PC-3 (cell line): ENCODE measurements around the gene ZNF469. TPM values are rescaled to one million over a fixed set of nuclear protein-coding genes. Genes with fewer than 3 reads are reported as not detected.

Experiments used
- ATAC-seq: fragments of 200-7000 bp; cut with Tn5 transposase; 2 replicates; pipeline ENCODE4 v1.9.1; 2020; ENCODE audit warnings: mild to moderate bottlenecking, moderate library complexity
- BruUV-seq: library from RNA; stranded (reverse); fragments of 400-500 nt; replicated peaks from 2 replicates; lab custom pipeline; 2021; lab: Mats Ljungman, UMichigan
- CTCF ChIA-PET: fragments of 300-600 bp; sonication (Branson Sonifier 250); formaldehyde crosslinking; loops from one replicate; lab custom pipeline; 2022; ENCODE audit warnings: antibody characterized with exemption; lab: Charles Lee
- POLR2A ChIA-PET: fragments of 300-600 bp; sonication (Branson Sonifier 250); formaldehyde crosslinking; loops from one replicate; lab custom pipeline; 2022; ENCODE audit warnings: antibody characterized with exemption; ENCODE audit not compliant: unreplicated experiment; lab: Charles Lee
- DNase-seq: peaks from one replicate; pipeline ENCODE4 v3.0.0-alpha.2; 2015
- H2AFZ ChIP-seq: fragments of 300-600 bp; sonication (generic); 2 replicates; pipeline ENCODE4 v1.6.0; 2016; ENCODE audit warnings: antibody characterized with exemption, low read length
- H3F3A ChIP-seq: fragments of 300-600 bp; sonication (generic); one replicate; pipeline ENCODE4 v1.6.0; 2017; ENCODE audit warnings: antibody characterized with exemption, low read length, control low read depth, mild to moderate bottlenecking; ENCODE audit not compliant: unreplicated experiment
- H3K27ac ChIP-seq: fragments of 300-600 bp; sonication (generic); 2 replicates; pipeline ENCODE4 v1.5.1; 2016; ENCODE audit warnings: mild to moderate bottlenecking, low read length
- H3K27me3 ChIP-seq: fragments of 300-600 bp; sonication (generic); 2 replicates; pipeline ENCODE4 v1.6.1; 2016; ENCODE audit warnings: low read length, mixed read lengths
- H3K36me3 ChIP-seq: fragments of 300-600 bp; sonication (generic); 2 replicates; pipeline ENCODE4 v1.6.1; 2016; ENCODE audit warnings: low read depth, mixed run types, low read length, mixed read lengths
- H3K4me1 ChIP-seq: fragments of 300-600 bp; sonication (generic); 2 replicates; pipeline ENCODE4 v1.5.1; 2016; ENCODE audit warnings: low read length; ENCODE audit not compliant: insufficient read depth
- H3K4me2 ChIP-seq: fragments of 300-600 bp; sonication (generic); 2 replicates; pipeline ENCODE4 v1.6.0; 2016; ENCODE audit warnings: low read length
- H3K4me3 ChIP-seq: fragments of 300-600 bp; sonication (generic); 2 replicates; pipeline ENCODE4 v1.5.1; 2016; ENCODE audit warnings: mild to moderate bottlenecking, low read length, mixed read lengths
- H3K79me2 ChIP-seq: fragments of 300-600 bp; sonication (generic); 2 replicates; pipeline ENCODE4 v1.6.1; 2017; ENCODE audit warnings: low read length, mixed read lengths
- H3K9ac ChIP-seq: fragments of 300-600 bp; sonication (generic); 2 replicates; pipeline ENCODE4 v1.6.0; 2016; ENCODE audit warnings: mild to moderate bottlenecking, low read length
- H3K9me2 ChIP-seq: fragments of 300-600 bp; sonication (generic); replicated peaks from 2 replicates; pipeline ENCODE4 v1.6.1; 2016; ENCODE audit warnings: mixed run types, low read length, mixed read lengths
- H3K9me3 ChIP-seq: fragments of 300-600 bp; sonication (generic); 2 replicates; pipeline ENCODE4 v1.6.1; 2016; ENCODE audit warnings: low read length, mixed read lengths
- H4K20me1 ChIP-seq: fragments of 300-600 bp; sonication (generic); 2 replicates; pipeline ENCODE4 v1.6.1; 2016; ENCODE audit warnings: low read length, mixed read lengths
- EZH2 ChIP-seq: fragments of 300-600 bp; sonication (generic); IDR thresholded peaks from one replicate; pipeline ENCODE4 v1.6.1; 2017; ENCODE audit warnings: antibody characterized with exemption, mild to moderate bottlenecking, low read length; ENCODE audit not compliant: unreplicated experiment
- EZH2phosphoT487 ChIP-seq: fragments of 300-600 bp; sonication (generic); IDR thresholded peaks from 2 replicates; pipeline ENCODE4 v1.6.1; 2018; ENCODE audit warnings: mild to moderate bottlenecking, antibody characterized with exemption, low read length, borderline replicate concordance
- intact Hi-C: fragments of 100-400 bp; cut with micrococcal nuclease; formaldehyde crosslinking; loops from 2 replicates; pipeline ENCODE4 v1.9.0; 2023
- total RNA-seq: library from RNA; depleted of rRNA; stranded (reverse); fragments of >200 nt; gene quantifications from 2 replicates; pipeline ENCODE4 v1.2.3, GENCODE V29; 2014
- TF ChIP-seq, protein P1 (sequence below): fragments of 300-600 bp; sonication (generic); conservative IDR thresholded peaks from 2 replicates; pipeline ENCODE4 v1.5.1; 2017; ENCODE audit warnings: antibody characterized with exemption, low read depth, mild to moderate bottlenecking, low read length

The ZNF469 gene
- total RNA-seq, 1 experiment from 2014 or later, result 3.1 TPM

- POLR2A ChIA-PET, result no interaction called here
- H3K9me3 ChIP-seq, result no peaks in the 10 kb centered on the region
Measured at GRCh38 chr16:88369447-88370008, 13.2 kb upstream of the ZNF469 start.

GRCh38 chr16:88370365-88370764 lies 12.4 kb upstream of the ZNF469 start:
- no peak overlapping the region for H3K4me2 ChIP-seq
- no peak overlapping the region for H3K9ac ChIP-seq
- DNase-seq (no peak), ATAC-seq (no peak)
- no peaks in the 10 kb centered on the region for H3K9me3 ChIP-seq
- intact Hi-C loops, result no loop called here
- H3K4me1 ChIP-seq, result no peaks in the 10 kb centered on the region
- H3K79me2 ChIP-seq, result no peaks in the 10 kb centered on the region
- no peaks in the 10 kb centered on the region for H4K20me1 ChIP-seq
- H3F3A ChIP-seq, result no peaks in the 10 kb centered on the region
- no peak overlapping the region for H2AFZ ChIP-seq
- H3K36me3 ChIP-seq, result no peaks in the 10 kb centered on the region
- BruUV-seq, result no TSS peak
- H3K27ac ChIP-seq, result no peak overlapping the region
- CTCF ChIA-PET, result no interaction called here
- no peak for TF ChIP-seq EZH2
- TF ChIP-seq EZH2phosphoT487, result no peak
- TF ChIP-seq, protein P1, sequence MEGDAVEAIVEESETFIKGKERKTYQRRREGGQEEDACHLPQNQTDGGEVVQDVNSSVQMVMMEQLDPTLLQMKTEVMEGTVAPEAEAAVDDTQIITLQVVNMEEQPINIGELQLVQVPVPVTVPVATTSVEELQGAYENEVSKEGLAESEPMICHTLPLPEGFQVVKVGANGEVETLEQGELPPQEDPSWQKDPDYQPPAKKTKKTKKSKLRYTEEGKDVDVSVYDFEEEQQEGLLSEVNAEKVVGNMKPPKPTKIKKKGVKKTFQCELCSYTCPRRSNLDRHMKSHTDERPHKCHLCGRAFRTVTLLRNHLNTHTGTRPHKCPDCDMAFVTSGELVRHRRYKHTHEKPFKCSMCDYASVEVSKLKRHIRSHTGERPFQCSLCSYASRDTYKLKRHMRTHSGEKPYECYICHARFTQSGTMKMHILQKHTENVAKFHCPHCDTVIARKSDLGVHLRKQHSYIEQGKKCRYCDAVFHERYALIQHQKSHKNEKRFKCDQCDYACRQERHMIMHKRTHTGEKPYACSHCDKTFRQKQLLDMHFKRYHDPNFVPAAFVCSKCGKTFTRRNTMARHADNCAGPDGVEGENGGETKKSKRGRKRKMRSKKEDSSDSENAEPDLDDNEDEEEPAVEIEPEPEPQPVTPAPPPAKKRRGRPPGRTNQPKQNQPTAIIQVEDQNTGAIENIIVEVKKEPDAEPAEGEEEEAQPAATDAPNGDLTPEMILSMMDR, result no peak
- H3K4me3 ChIP-seq, result no peak overlapping the region
- POLR2A ChIA-PET, result no interaction called here
- no peaks in the 10 kb centered on the region for H3K27me3 ChIP-seq
- H3K9me2 ChIP-seq, result no peaks in the 10 kb centered on the region

More at GRCh38 chr16:88369447-88370008, 13.2 kb upstream of the ZNF469 start:
- Histone ChIP-seq H3K36me3 (no peaks in the 10 kb centered on the region), H2AFZ (no peak overlapping the region), H3K27ac (no peak overlapping the region), H3K9me2 (no peaks in the 10 kb centered on the region), H3K27me3 (no peaks in the 10 kb centered on the region), H4K20me1 (no peaks in the 10 kb centered on the region), H3K4me2 (no peak overlapping the region), H3K79me2 (no peaks in the 10 kb centered on the region), H3F3A (no peaks in the 10 kb centered on the region), H3K4me3 (no peak overlapping the region), H3K4me1 (no peaks in the 10 kb centered on the region), H3K9ac (no peak overlapping the region)
- BruUV-seq, result no TSS peak
- intact Hi-C loops, result no loop called here
- ATAC-seq, result no peak
- CTCF ChIA-PET, result no interaction called here
- TF ChIP-seq, protein P1, result no peak
- TF ChIP-seq EZH2 (no peak), EZH2phosphoT487 (no peak)
- no peak for DNase-seq

DNA sequence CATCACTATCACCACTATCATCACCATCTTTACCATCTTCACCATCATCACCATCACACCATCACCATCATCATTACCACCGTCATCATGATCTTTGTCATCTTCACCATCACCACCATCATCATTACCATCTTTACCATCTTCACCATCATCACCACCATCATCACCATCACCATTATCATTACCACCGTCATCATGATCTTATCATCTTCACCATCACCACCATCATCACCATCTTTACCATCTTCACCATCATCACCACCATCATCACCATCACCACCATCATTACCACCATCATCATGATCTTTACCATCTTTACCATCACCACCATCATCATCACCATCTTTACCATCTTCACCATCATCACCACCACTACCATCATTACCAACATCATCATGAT lies 10.2 kb upstream of the ZNF469 start:
- DNase-seq, result no peak
- ChIA-PET POLR2A (no interaction called here), CTCF (no interaction called here)
- no peaks in the 10 kb centered on the region for H3K27me3 ChIP-seq
- no peak overlapping the region for H3K9ac ChIP-seq
- no peaks in the 10 kb centered on the region for H3K4me1 ChIP-seq
- no peaks in the 10 kb centered on the region for H3K9me2 ChIP-seq
- H3K27ac ChIP-seq, result no peak overlapping the region
- no peak for TF ChIP-seq EZH2phosphoT487
- no peak for TF ChIP-seq EZH2
- TF ChIP-seq, protein P1, result no peak
- ATAC-seq, result no peak
- no peaks in the 10 kb centered on the region for H3K79me2 ChIP-seq
- no peak overlapping the region for H3K4me2 ChIP-seq
- no peaks in the 10 kb centered on the region for H3K9me3 ChIP-seq
- H3F3A ChIP-seq, result no peaks in the 10 kb centered on the region
- no peaks in the 10 kb centered on the region for H4K20me1 ChIP-seq
- no TSS peak for BruUV-seq
- H2AFZ ChIP-seq, result no peak overlapping the region
- H3K36me3 ChIP-seq, result no peaks in the 10 kb centered on the region
- no peak overlapping the region for H3K4me3 ChIP-seq
- intact Hi-C loops, result no loop called here
